Activated B cell treated with CpG ODN at 0.5 μM for 24 hours (primary cell): Measurements from ENCODE around the gene TBX15. TPM values are rescaled to one million over a fixed set of nuclear protein-coding genes. Genes with fewer than 3 reads are reported as not detected.

ENCODE experiments used
- ATAC-seq: fragments of 200-7000 bp; cut with Tn5 transposase; one replicate; pipeline ENCODE4 v1.10.0; 2021; ENCODE audit warnings: low read depth, mild to moderate bottlenecking, moderate library complexity
- CTCF ChIA-PET: fragments of 350-600 bp; sonication (Branson Sonifier 250); formaldehyde crosslinking; loops from one replicate; lab custom pipeline; 2021; ENCODE audit warnings: antibody characterized with exemption; lab: Charles Lee
- POLR2A ChIA-PET: fragments of 350-600 bp; sonication (Branson Sonifier 250); formaldehyde crosslinking; loops from one replicate; lab custom pipeline; 2021; ENCODE audit warnings: antibody characterized with exemption; lab: Charles Lee
- DNase-seq: peaks from one replicate; pipeline ENCODE4 v3.0.0; 2022
- H3K27ac Mint-ChIP-seq: one replicate; pipeline ENCODE4 v1.8.0; 2020; ENCODE audit warnings: mixed read lengths
- H3K27me3 Mint-ChIP-seq: one replicate; pipeline ENCODE4 v1.8.0; 2021; ENCODE audit warnings: mixed read lengths
- H3K36me3 Mint-ChIP-seq: one replicate; pipeline ENCODE4 v1.8.0; 2021; ENCODE audit warnings: low read depth, mixed read lengths
- H3K4me1 Mint-ChIP-seq: one replicate; pipeline ENCODE4 v1.8.0; 2021; ENCODE audit warnings: mixed read lengths
- H3K4me3 Mint-ChIP-seq: one replicate; pipeline ENCODE4 v1.8.0; 2020; ENCODE audit warnings: mild to moderate bottlenecking, mixed read lengths
- H3K9me3 Mint-ChIP-seq: one replicate; pipeline ENCODE4 v1.8.0; 2020; ENCODE audit warnings: mixed read lengths
- CTCF ChIP-seq: fragments of 200-600 bp; IDR thresholded peaks from one replicate; pipeline ENCODE4 v1.8.0; 2022; ENCODE audit warnings: antibody characterized with exemption, mild to moderate bottlenecking
- intact Hi-C: fragments of 100-400 bp; cut with micrococcal nuclease; formaldehyde crosslinking; loops from one replicate; pipeline ENCODE4 v1.15.1; 2024
- total RNA-seq: library from RNA; stranded (reverse); gene quantifications from 2 replicates; pipeline ENCODE4 v1.2.3, GENCODE V29; 2022

Gene TBX15
- total RNA-seq, 1 donor from 2014 or later = 0.09 TPM

- no peak overlapping the region for H3K4me3 Mint-ChIP-seq
- no peaks in the 10 kb centered on the region for H3K9me3 Mint-ChIP-seq
- POLR2A ChIA-PET = no interaction called here
- DNase-seq = no peak
- ATAC-seq = no peak
- intact Hi-C loops = no loop called here
- TF ChIP-seq CTCF = no peak
- H3K36me3 Mint-ChIP-seq = no peaks in the 10 kb centered on the region
- no peak overlapping the region for H3K27ac Mint-ChIP-seq
- no peaks in the 10 kb centered on the region for H3K27me3 Mint-ChIP-seq
- H3K4me1 Mint-ChIP-seq = peaks cover 4% of the 10 kb centered on the region
- CTCF ChIA-PET = no interaction called here
These were observed 146.6 kb downstream of the TBX15 start for GRCh38 chr1:118841521-118841920.

Other genes with a start within 250 kb of the TBX15 start
- 15.1 and 15.2 TPM in 2 replicates for gene WARS2, start 152.3 kb upstream of the TBX15 start, total RNA-seq